ENCODE measurements around the gene CTDSPL.

Gene CTDSPL

DNA sequence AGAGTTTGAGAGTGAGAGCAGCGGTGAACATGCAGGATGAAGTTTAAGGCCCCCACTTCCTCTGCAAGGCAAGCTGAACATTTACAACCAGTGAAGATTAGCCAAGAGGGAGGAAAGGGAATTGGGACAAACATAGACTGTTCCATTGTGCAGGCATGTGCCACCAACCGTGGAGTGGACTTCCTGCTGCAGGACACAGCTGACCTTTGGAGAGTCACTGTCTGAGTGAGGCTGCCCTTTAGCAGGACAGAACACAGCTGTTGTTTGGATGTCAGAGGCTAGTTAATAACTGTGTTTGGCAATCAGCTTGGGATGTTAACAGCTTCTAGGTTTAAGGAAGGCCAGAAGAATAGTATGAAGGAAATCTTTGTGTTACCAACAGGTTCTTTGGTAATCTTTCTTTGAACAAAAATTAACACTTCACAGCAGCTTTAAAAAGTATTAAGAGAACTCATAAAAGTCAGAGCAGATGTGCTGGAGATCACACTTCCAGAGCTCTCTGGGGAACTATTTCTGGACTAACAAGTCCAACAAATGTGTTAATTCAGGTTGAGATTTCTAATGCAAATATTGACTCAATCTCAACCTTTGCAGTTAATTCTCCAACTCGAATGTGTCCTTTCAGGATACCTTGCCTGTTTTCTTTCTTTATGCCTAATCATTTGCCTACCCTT is 31.4 kb downstream of the CTDSPL start:
- DNase-seq = no peak

DNA sequence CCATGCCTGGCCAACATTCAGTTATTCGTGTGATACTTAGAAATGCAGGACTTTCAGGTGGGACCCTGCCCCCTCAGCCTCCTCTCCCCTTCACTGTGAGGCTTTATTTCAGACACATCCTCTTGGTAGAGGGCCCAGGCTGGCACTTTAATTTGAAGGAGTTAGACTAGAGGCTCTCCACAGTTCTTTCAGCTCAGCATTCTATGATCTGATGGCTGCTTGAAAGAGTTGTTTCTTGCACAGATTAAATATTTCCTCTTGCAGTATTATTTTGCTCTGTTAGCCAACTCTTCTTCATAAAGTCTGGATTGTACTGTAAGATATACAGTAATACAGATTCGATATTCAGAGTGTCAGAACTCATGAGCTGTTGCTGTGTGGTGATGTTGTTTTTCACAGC is 35.1 kb downstream of the CTDSPL start:
- DNase-seq = no peak

DNA sequence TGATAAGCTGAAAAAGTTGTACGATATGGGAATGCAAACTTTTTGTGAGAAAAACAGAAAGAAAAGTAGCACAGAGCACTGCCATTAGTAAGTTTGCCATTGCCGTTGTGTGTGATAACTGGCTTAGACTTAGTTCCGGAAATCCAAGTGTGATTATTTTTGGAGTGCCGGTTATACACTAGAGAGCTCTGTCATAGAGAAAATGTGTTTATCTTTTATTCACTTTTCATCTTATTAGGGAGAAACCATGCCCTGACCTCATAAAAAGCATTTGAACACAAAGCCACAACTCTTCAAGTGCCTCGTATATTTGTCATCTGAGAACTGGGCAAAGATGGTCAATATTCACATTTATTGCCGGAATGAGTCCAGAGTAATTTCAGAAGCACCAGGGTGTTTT is 36.1 kb downstream of the CTDSPL start:
- DNase-seq = no peak

DNA sequence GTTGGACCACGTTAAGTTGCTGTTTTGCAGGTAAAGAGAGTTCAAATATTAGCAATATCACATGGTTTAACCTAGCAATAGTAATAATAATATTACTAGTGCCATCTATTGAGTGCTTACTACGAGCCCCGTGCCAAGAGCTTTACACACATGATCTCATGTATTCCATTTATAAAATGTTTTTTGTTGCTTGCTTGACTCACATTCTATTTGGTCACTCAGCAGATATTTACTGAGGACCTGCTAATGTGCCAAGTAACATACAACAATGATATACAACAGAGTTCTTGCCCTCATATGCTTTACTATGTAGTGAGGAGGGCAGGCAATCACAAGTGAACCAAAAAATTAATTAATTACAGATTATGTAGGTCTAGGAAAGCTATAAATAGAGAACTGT is 36.7 kb downstream of the CTDSPL start:
- no peak for DNase-seq

DNA sequence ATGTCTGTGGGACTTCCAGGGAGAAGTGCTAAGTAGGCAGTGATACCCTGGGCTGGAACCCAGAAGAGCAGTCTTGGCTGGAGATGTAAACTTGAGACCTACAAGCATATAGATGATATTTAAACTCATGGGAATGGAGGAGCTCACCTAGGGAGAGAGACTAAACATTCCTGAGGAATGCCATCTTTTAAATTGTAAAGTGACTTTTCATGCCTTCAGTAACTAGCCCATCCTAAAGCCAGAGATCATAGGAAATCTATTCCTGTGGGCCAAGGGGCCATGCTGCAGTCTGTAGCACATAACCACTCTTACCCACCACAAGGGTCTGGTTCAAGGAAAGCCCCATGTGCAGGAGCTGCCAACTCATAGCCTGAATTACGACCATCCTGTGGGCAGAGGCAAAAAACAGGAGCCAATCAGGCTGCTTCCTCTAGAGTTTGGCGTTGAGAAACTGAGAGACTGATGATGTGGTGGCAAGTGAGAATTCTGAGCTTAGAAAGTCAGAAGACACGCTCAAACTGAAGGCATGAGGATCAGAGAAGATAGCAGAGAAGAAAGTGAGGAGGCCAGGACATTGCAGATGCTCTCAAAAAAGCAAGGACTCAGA is 37.5 kb downstream of the CTDSPL start:
- DNase-seq = no peak

DNA sequence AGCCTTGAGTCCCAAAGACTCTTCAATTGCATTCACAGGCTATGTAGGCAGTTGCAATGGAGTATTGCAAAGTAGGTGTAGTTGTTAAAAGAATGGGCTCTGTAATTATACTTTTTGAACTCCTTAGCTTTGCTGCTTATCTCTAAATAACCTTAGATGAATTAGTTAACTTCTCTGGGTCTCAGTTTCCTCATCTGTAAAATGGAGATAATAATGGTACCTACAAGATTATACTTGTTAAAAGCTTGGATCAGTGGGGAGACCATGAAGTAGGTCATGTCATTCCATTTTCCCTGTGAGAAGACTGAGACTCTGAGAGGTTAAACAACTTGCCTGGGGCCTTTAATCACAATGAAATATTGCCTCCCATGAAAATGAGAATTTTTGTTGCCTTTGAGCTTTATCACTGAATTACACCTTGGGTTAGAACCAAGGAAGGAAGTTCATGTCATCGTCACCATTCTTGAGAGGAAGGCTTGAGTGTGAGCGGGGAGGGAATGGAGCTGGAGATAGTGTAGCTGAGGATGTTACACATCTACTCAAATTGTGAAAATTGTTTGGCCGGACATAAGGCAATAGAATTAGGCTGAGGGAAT is 38.1 kb downstream of the CTDSPL start:
- DNase-seq = no peak

DNA sequence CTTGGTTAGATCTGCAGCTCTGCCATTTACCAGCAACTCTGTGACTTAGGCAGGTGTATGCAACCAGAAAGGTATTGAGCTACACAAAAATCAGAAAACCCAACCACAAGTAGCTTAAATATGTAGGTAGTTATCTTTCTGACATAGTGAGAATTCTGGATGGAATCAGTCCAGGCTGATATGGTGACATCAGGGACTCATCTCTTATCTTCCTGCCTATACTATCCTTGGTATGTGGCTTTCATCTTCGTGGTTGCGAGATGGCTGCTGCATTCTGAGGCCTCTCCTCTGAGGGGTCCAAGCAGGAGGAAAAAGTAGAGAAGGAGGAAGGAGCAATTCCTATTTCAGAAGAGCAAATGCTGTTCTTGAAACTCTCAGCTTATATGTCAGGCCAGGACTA is 40.0 kb downstream of the CTDSPL start:
- no peak for DNase-seq

DNA sequence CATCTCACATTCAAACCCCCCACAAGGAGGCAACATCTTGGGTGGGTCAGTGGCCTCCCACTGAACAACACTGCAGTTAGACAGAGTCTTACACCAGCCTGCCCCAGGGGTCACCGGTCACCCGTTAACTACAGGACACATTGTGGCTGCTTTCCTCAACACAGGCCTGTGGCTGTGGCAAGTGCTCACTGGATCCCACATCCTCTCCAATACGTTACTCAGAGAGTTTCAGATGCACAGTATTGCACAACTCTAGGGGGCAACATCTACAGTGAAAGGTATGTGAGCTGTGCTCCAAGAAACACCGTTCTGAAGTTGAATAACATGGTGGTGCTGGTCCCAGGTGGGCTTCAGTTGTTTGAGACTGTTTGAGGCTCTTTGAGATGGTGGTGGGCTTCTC is 41.0 kb downstream of the CTDSPL start:
- DNase-seq = no peak

DNA sequence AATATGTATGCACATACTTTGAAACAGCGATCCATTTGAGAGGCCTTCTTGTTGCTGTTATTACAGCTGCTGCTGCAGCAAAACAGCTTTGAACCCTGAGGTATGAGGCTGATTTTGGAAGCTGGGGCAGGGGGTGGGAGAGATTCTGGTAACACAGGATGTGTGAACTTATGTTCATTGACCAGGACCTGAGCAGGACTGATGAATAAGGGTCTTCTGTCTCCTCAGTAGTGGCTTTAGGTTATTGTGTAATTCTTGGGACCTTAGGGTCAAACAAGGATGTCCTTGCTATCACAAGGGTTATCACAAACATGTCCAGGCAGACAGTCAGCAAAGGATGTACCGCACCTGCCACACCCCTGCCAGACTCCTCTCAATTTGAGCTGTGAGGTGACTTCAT is 41.6 kb downstream of the CTDSPL start:
- DNase-seq = no peak

DNA sequence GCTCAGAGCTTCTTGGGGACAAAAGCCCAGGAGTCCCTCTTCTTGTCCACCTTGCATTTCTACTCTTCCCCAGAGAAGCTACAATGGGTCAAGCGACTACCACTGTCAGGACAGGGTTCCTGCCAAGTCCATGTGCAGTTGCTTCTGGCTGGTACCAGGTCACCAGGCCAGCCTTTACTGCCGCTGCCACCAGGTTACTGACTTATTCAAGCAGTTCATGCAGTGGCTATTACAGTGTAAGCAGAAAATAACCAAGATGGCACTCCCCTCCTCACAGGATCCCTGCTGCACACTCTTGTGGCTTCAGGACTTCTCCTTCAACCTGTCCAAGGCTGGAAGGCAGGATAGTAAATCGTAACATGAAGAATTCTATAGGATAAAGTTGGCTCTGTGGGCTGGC is 42.1 kb downstream of the CTDSPL start:
- DNase-seq = no peak

DNA sequence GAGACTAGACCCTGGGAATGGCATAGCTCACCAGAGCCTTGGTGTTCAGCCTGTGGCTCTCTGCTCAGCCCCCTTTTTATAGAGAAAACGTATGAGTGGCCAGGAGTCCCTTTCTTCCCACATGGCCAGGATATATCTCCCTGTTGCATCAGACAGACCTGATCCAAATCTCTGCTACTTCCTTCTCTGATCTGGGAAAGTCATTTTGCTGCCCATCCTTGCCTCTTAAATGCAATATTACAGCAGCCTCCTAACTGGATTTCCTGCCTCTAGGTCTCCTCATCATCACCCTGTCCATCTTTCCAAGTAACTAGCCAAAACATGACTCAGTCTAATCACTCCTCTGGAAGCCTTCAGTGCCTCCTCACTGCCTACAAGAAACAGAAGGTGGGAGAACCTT is 42.9 kb downstream of the CTDSPL start:
- DNase-seq = no peak

DNA sequence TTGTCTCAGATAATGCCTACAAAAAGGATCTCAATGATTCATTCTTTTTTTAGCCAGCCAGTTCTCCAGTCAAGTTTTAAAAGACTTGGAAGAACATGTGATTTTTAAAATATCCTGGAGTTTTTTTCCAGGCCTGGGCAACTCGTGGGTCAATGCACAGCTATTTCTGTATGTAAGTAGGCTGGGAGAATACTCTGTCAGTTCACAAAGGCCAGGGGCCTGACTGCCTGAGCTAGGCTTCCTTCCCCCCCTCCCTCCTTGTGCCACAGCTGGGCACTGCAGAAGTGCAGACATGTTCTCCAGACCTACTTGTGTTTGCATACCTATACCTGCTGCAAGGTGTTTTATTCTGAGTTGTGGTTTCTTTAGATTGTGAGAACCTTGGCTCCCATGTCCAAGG is 43.7 kb downstream of the CTDSPL start:
- DNase-seq = no peak

DNA sequence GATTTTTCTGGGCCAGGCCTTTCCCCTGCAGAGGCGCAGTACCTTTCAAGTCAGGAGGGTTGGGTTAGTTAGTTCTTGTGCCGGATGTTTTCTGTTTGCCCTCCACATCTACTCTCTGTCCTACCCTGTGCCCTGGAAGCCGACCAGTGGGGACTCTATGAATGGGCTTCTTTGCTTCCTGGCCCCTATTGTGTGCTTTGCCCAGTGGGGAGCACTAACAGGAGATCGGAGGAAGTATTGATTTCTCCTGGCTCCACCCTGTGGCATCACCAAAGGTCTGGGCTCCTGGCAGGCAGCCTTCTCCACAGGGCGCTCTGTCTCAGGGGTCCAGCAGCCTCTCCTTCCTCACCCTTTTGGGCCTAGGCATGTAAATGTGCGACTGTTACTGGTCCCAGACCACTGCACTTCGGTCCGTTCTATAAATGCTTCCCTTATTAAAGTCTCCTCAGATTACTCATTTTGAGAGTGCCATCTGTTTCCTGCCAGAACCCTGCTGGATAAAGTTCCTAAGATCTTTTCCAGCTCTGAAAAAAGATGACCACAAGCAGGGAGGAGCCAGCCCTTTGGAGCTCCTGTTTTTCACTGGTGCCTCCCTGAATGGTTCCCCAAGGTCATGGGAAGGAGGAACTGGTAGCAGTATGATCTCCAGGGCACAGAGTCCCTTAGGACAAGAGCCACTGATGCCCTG is 44.5 kb downstream of the CTDSPL start:
- DNase-seq = no peak

DNA sequence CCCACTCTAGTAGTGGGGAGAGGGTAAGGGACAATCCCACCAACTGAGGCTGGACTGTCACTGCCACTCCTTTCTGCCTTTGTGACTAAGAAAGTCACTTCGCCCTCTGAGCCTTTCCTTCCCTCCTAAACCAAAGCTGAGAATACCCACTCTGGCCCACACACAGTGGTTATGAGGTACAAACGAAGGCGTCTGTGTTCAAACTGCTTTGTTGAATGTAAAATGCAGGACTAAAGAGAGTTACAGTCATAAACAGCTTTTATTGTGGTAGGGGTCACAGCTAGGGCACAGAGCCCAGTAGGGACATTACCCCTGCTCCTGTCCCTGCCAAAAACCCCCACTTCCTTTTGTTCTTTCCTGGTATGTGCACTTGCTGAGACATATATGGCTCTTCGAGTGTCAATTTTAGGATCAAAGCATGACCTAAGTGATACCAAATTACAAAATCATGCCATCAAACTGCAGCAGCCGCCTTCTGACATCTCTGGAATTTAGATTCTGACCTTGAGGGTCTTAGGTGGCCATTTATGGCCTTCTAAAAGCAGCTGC is 45.1 kb downstream of the CTDSPL start:
- no peak for DNase-seq

DNA sequence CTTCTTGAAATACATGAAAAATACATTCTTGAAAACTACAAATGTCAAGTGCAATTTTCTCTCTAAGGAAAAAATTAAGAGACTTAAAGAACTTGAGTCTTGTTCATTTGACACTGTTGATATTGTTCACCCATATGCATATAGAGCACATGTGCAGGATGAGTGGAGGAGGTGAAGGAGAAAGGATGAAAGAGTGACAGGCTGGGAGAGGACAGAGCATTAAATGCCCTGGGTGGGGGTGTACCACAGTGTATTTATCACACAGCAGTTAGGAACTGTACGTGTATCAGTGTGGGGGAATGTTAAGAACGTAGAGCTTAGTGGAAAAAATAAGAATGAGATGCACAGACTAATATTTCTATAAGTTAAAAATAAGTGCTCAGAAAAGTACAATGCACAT is 45.7 kb downstream of the CTDSPL start:
- no peak for DNase-seq

DNA sequence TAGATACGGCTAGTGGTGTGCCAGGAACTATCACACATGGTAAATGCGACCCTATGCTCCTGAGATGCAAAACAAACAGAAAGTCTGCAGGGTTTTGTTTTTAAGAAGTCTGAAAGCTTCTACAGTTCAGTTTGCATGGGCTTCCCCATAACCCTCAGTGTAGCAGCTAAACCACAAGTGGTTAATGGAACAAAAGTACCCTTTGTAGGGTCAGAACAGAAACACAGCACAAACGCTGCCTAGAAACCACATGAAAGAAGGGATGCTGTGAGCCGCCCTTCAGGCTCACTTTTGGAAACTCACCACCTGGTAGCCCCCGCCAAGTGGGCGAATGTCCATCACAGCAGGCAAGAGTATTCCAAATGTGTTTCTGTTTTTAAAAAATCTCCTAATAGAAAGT is 46.2 kb downstream of the CTDSPL start:
- DNase-seq = no peak

DNA sequence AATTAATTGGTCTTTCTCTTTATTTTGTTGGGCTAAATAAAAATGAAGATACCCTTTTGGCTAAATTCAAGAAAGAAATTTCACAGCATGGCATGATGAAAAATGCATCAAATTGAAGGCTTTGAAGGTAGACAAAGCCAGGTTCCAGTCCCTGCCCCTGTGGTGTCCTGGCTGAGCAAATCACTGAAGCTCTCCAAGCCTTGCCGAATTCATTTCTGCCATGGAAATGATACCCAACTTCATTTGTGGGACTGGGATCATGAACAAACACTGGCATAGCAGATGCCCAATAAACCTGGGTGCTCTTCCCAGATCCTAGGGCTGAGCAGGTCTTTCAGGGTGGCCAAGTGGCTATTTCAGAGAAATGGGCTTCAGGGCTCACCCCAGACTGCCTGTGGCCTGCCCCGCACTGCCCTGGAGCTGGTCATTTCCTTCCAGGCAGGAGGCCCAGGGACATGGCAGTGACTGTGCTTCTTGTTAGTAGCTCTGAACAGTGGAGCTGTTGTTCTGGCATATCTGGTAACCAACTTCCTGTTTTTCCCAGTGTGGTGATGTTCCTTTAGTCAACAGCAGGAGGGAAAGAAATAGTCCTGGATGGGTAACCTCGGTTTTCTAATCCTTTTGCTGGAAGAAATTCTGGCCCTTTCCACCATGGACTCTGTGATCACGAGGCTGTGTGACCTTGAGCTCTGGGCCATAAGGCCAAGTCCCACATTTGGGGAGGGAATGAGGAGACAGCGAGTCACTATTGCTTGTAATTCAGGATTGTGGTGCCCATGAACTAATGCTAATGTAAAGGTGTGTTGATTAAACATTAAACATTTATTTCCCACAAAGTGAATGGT is 47.6 kb downstream of the CTDSPL start:
- DNase-seq = no peak

DNA sequence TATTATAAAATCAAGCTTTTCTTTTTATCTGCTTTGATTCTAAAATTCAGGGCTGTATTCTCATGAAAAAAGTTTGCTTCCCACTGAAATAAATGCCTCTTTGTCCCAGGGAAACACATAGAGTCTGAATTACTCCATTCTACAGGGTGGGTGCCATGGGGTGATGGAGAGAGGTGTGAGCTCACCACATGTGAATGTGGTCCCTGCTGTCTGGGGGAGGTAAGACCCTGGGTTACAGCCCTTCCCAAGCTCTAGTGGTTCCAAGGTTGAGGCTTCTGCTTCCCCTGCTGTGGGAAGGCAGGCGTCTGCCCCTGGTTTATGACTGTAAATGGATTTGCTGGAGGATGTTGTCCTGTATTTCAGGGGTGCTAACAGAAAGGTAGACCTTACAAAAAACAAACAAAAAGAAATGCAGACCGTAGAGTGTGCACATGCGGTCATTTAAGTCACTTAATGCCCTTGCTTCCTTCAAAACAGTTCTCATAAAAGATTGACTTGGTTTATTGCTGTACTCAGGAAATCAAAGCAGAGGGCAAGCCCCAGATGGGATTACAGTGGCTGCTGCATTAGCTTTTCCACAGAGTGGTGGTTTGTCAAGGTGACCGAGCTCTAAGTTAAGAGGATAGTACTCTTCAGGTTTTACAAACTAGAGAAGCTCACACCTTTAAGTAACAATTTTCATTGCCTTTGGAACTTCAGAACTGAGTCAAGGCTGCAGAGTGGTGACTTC is 49.2 kb downstream of the CTDSPL start:
- DNase-seq = no peak

DNA sequence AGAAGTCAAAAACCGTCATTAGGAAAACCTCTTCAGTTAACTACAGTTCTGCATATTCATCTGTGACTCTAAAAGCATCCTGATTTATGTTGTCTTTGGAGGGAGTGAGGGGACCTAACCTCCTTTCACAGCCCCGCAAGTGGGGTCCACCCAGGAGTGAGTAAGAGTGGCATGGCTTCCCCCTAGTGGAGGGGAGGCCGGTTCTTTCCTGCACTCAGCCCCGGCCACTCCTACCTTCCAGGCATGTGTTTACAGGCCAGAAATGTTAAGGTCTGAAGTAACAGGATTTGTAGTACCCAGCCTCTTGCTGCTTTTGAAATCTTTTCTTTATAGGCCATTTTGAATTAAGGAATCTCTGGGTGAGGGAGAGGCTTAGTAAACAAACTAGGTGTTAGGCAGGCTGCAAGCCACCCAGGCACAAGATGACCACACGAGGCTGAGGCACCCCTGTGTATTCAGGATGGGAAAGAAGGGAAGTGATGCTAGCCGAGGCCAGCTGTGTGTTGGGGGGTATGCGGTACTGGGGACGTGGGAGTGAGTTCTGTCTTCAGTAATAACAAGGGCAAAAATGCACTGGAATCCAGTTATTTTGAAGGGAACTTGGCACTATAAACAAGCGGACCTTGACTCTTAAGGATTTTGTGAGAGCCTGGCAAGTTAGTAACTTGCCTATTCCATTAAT is 50.5 kb downstream of the CTDSPL start:
- no peak for DNase-seq

DNA sequence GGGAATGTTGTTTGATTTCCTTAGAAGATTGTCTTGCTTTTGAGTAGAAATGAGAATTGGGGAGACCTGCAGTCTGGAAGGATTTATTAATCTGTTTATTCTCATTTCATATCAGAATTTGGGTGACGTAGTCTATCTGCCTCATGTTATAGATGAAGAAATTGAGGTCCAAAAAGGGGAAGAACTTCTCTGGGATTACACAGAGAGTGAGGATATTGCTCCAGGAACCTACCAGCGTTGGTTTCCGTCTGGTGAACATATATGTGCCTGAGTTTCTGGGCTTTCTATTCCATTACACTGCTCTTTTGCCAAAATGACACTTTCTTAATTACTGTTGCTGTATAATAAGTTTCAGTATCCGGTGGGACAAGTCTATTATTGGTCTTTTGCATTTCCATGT is 51.8 kb downstream of the CTDSPL start:
- no peak for DNase-seq

DNA sequence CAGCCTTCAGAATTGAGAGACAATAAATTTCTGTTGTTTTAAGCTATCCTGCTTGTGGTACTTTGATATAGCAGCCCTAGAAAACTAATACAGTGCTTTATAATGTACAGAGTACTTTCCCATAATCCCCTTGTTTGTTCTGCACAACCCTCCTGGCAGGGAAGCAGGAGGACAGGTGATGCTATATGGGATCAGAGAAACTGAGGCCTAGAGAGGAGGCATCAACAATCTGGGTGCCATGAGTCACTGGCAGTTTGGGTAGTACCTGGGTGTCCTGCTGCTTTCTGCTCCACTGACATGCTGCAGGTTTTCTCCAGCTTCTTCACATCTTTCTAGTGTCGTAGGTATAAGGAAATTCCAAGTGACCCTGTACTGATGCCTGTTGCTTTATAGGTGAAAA is 55.0 kb downstream of the CTDSPL start:
- DNase-seq = no peak

DNA sequence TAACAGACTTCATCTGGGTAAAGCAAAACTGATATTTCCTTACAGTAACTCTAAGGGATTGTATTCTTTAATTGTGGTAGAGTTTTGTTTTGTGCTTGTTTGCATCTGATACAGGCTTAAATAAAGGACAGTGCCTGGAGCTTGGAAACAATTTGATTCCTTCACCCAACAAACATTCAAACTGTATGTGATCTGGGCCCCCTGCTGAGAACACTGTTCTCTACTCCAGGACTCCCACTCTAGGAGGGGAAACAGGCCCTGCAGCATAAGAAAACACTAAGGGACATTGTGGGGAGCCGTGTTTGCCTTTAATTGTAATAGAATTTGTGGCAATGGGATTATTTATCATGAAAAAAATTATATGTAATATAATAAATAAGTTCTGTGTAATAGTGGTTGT is 56.9 kb downstream of the CTDSPL start:
- DNase-seq = no peak

All from activated T-cell treated with anti-CD3 and anti-CD28 coated beads for 4 hours (primary cell).